OCI-M2 (cell line): Measurements from ENCODE around the gene ATG101.

Experiments used
- DNase-seq: peaks from one replicate; lab custom pipeline; 2025; ENCODE audit not compliant: unreplicated experiment; lab: John Stamatoyannopoulos, UW

The ATG101 gene, protein sequence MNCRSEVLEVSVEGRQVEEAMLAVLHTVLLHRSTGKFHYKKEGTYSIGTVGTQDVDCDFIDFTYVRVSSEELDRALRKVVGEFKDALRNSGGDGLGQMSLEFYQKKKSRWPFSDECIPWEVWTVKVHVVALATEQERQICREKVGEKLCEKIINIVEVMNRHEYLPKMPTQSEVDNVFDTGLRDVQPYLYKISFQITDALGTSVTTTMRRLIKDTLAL

DNA sequence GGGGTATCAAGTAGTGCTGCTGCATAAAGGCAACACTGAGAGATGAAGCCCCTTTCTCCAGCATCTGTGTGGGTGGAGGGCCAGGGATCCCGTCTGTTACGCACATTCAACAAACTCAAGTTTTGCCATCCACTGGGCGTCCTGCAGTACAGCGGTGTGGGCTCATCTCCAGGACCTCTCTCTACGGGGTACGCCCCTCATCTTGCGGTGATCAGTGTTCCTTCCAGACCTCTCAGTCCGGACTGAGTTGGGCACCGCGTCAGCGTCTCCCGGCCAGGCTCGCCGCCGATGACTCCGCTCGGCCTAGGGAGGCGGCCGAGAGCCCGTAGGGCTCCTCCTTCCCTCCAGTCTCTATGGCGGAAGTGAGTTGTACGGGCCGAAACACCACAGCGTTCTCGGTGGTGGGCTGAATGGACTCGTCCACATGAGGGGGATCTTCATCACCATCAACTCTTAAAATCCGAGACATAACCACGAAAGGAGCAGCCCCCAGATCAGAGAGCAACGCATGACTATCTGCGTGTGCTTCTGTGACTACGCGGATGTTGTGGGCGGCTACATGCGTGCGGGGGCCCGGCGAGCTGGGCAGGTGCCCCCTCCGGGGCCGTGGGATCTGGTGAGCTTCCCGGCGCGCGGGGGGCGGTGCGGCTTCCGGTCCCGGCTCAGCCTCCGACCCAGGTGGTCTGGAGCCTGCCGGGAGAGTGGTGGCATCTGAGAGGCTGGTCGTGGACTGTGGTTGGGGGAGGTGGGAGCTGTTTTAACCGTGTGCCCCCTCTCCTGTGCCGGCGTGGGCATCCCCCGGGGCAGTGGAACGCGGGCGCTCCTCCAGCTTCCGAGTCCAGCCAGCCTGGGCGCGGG is at the start of gene ATG101:
TSS of gene ATG101 (plus strand) at position 652 of the 858 bp plus-strand sequence. CDS start 3,673 bp downstream, outside the sequence.
- DNase-seq: peak; percentile 78

DNA sequence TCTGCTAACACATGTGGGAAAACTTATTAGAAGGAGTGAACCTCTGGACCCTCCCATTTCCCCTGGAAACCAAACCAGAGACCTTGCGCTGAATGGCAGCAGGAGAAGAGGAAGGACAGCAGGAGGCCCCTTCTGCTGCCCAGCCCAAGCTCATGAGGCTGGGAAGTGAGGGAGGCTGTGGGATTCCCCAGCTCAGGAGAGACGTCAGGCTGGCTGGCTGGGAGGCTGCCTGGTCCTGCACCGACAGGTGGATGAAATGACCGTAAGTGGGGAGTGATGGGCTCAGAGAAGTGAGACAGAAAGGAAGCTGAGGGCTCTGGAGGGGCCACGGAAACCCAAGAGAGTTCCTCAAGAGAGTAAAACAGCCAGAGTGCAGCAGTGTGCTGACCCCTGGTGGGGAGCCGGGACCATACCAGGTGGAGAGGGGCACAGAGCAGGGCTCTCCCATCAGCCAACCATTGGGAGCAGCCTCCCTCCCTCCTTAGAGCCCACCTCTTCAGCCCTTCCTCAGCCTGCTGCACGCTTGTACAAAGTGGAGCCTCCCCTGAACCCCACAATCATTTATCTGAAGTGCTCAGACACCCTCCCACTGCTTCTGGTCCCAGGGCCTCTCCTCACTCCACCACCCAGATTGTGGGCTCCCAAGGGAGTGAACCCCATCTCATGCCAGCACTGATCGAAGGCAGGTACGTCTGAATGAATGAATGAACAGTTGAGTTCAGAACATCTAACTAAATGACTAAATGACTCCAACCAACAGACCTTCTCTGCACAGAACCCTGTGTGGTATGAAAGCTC is 49.0 kb upstream of the ATG101 start:
- peak; percentile 25 for DNase-seq

DNA sequence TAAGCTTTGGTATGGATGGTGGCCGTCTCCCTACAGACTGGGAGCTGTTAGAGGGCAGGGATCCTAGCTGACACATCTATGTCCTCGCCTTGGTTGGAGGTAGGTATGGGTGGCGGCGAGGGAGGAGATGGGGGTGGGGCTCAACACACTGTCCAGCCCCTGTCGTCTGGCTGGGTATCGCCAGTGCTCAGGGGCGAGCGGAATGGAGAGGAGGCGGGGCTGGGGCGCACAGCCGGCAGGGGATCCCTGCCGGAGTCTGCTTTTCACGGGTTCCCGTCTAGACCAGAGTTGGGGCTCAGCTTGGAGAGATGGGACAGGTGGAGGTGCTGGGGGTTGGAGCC is 47.0 kb upstream of the ATG101 start:
- no peak for DNase-seq

DNA sequence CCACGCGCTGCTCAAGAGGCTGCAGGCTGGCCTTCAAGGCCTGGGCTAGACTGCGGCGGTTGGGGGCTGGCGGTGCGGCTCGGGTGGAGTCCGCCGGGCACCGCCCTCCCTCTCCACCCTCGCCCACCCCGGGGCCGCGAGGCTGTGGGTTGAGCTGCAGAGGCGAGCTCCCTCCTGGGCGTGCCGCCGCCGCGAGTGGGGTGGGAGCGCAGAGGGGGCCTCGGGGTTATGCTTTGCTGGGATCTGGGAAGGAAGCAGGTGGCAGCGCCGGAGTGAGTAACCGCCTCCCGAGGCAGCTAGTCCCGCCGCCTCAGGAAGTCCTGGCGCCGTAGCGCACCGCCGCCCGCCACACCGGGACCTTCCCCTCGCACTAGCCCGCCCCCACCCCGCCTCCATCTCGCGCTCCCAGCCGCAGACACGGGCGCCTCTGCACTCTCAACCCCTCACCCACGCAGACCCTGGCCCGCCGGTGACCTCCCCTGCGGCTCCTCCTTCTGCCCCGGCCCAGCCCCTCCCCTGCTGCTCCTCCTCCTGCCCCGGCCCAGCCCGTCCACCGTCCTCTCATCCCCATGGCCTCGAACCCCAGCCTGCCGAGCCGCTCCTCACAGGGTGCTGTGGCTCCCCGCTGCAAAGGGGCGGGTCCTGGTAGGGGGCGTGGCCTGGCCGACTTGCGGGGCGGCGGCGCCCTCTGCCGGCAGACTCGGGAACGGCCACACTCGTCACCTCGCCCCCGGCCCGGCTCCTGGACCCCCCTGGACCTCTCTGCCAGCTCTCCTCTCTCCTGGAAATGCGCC is 46.4 kb upstream of the ATG101 start:
- no peak for DNase-seq

DNA sequence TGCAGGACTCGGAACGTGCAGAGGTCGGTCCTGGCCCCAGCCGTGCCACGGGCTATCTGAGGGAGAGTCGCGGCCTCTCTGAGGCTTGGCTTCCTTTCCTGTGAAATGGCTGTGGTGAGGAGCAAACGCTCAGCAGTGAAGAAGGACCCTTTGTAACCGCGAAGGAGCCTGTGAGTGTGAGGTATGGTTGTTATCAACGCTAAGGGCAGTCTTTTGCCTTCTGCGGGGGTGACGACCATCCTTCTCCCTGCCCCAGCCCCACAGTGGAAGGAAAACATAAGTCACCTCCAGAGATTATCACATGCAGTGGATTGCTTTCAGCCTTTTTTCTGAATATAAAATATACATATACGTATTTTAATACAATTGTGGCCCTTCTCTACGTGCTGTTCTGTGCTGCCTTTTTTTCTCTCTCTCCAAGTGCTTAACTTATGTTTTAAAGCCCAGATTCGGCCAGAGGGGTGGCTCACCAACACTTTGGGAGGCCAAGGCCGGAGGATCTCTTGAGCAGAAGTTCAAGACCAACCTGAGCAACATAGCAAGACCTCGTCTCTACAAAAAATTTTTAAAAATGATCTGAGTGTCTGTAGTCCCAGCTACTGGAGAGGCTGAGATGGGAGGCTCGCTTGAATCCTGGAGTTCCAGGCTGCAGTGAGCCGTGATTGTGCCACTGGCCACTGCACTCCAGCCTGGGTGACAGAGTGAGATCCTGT is 45.6 kb upstream of the ATG101 start:
- no peak for DNase-seq

DNA sequence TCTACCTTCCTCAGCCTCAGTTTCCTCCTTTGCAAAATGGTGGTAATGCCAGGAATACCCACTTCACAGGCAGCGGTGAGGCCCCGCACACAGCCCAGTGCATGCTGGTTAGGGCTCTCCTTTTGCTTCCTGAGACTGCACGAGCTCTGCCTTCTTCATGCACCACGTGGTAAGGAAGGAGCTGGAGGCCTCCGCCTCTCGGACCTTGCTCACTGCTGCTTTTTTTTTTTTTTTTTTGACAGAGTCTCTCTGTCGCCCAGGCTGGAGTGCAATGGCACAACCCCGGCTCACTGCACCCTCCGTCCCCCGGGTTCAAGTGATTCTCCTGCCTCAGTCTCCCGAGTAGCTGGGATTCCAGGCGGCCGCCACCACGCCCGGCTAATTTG is 44.9 kb upstream of the ATG101 start:
- DNase-seq: no peak

DNA sequence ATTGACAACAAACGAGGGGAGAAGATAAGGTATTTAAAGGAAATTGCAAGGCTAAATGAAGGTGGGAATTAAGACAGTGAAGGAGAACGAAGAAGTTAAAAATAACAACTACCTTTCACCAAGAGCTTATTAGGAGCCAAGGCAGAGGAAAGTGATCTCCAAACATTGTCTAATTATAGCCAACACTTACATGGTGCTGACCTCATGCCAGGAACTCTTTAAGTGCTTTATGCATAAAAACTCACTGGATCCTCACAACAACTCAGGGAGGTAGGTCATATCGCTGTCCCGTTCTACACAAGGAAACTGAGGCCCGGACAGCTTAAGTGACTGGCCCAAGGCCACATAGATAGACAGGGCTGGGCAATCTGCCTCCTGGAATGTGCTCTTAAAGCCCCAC is 43.5 kb upstream of the ATG101 start:
- DNase-seq: no peak

DNA sequence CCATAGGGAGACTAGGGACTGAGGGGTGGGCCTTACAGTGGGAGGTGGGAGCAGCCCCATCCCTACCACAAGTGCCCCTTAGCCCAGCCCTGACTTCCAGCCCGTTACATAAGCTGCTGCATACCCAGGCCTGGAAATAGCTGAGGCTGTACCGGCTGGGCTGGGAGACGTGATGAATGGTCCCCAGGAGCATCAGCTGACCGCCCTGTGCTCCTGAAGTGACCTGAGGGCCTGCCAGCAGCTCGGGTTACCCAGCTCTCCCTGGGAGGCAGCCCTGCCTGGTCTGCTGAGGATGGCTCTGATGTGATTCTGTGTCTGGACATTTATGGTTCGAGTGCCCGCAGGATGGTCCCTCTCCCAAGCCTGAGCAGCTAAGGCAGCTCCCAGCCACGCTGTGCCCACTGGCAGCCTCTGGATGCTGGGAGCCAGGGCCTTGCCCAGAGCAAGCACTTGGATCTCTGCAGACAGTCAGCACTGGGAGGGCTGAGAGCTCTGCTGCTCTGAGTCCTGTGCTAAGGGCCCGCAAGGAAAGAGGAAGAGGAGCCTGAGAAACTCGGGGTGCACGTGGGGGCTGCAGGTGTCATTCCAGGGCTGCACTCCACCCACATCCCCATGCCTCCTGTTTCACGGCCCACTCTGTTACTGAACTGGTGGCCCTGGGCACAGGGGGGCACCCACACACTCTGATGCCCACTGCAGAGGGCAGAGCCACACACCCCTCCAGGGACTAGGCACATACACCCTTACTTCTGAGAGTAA is 42.5 kb upstream of the ATG101 start:
- no peak for DNase-seq

DNA sequence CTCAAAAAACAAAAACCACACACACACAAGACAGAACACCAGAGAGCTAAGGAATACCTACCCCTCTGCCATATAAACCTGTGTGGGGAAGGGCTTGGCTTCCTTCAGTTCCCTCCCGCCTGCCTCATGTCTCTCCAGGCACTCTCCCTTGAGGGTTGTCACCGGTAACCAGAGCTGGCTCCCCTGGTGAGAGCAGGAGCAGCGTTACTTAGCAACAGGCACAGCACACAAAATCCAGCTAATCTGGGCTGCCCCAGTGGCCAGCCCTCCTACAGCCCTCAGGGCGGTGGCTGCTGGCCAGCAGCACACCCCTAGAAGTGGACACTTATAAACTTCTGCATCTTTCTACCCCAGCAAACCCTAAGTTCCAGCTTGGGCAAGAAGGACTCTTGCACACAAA is 40.1 kb upstream of the ATG101 start:
- DNase-seq: no peak

DNA sequence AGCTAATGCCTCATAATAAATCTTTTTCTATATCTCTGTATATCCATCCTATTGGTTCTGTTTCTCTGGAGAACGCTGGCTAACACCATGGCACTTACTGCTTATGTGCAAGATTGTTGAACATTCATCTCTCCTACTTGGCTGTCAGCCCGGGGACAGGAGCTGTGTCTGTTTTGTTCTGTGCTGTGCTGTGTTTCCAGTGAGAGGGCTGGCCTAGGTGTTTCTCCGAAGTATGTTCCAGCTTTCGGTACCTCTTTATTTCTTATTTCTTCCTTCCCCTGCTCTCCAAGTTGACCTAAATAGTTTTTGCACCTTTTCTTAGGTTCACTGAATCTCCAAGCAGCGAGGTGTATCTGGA is 37.4 kb upstream of the ATG101 start:
- DNase-seq: no peak

DNA sequence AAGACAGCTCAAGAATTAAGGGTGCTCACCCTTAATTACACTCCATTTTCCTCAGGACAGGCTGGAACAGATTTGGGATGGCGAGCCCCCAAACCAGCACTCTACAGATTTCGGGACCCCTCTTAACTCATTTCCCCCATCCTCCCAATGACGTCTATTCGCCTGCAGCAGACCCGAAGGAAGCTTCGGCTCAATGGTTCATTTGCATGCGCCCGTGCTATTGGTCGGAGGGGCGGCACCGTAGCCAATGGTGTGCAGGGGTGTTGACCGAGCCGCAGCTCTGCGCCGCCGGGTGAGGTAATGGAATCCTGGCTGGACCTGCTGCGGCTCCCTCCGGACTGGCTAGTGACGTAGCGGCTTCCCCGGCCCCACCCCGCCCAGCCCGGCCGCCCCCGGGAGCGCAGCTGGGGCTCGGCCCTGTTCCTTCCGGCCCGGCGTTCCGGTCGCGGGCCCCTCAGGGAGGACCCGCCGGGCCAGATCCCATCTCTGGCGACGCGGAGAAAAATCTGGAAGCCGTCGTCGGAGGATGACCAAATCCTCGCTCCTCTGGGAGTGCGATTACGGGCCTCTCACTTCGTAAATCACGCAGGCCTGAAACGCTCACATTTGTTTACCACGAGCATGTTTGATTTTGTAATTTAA is 36.9 kb upstream of the ATG101 start:
- peak; percentile 27 for DNase-seq

DNA sequence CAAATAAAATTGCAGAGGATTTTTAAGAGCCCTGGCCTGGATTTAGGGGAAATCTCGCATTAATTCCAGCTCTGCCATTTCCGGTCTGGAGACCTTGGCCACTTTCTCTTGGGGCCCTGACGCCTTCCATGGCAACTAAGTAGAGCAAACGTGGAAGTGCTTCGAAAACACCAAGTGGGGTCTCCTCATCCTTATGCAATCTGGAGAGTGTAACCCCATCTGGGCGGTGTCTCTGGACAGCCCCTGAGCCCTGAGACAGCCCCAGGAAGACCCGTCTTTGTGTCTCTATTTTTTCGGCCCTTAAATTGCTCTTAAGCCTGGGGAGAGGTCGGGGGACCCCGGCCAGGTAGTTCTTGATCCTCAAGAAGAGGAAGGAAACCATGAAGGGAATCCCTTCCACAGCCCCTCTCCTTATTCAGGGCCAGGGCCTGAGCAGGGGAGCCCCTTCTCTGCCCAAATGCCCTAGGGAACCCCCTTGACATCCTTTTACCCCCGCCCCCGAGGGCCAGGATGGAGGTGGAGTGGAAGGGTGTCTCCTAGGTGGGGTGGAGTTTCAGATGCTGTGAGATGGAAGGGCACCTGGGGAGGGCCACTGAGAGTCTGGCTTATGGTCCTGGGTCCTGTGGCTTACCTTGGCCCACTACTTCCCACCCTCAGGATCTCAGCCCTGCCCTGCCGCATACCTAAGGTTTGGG is 36.2 kb upstream of the ATG101 start:
- DNase-seq: no peak

DNA sequence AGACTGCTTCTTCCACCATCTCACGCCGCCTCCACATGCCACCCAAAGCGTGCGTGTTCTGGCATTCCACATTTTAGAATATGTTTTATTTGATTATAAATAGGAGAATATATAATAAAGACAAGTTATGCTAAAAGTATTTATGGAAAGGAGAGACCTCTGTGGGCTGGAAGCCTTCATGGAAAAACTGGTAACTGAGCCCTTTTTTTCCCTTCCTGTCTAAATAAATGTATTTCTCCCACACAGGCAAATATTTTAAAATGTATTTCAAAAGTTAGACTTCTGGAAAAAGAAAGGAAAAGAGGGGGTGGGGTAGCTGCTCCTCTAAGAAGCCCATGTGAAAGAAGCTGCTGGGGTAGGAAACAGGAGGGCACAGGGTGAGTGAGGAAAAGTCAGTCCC is 34.6 kb upstream of the ATG101 start:
- no peak for DNase-seq

DNA sequence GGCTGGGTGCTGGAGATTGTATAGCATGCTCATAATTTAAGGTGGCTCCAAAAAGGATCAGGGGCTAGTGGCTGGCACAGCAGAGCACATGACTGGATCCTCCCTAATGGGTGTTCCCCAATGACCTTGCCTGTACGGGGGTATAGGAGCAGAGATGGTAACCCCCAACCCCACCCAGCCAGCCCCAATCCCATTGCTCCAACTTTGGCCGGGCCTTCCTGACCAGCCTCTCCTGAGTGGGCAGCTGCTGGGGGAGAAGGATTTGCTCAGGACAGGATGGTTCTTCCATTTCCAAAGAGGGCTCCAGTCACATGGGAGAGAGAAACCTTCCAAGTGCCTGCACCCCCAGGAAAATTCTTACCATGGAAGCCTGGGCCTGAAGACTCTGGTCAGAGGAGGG is 33.9 kb upstream of the ATG101 start:
- DNase-seq: no peak

DNA sequence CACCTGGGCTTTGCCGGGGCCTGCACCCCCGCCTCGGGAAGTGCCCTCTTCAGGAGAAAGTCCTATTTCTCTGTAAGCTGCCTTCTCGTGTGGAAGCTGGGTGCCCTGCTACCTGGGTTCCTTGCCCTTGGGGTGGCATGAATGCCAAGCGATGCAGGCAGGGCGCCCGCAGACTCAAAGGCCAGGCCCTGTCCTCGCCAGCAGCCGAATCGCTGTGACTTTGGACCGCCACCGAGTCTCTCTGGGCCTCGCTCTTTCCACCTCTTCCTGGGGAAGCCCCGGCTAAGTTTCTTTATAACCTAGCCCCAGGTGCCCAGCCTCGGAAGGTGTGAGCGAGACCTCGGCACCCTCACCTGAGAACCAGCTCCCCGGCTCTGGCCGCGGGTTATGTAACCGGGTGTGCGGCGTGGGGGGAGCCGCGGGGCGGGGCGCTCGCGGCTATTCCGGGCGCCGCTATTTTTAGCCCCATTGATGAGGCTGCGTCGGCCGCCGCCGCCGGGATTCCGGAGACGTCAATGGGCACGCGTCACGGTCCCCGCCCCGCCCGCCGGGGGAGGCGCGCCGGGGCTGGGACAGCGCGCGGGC is 33.1 kb upstream of the ATG101 start:
- DNase-seq: no peak

DNA sequence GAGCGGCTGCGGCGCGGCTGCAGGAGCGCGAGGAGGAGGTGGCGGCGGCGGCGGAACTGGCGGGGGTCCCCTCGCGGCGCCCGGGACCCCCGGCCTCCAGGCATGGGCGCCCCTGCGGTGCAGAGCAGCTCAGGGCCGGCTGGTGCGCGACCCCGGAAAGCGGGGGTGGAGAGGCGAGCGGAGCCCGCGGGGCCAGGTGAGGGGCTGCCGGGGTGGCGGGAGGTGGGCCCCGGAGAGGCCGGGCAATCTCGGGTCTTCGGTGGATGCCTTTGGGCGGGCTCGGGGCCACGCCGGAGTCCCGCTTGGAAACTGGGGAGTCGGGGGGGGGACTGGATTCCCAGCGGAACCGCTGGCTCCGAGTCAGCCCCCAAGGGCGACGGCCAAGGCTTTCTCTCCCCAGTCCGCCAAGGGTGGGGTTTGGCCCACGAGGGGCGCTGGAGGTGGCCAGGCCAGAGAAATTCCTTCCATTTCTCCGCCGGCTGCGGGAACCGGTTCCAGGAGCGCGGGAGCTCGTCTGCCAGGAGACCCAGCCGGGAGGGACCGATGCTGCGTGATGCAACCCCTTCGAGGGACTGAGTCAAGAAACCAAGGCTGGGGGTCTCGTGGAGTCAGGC is 32.4 kb upstream of the ATG101 start:
- no peak for DNase-seq

DNA sequence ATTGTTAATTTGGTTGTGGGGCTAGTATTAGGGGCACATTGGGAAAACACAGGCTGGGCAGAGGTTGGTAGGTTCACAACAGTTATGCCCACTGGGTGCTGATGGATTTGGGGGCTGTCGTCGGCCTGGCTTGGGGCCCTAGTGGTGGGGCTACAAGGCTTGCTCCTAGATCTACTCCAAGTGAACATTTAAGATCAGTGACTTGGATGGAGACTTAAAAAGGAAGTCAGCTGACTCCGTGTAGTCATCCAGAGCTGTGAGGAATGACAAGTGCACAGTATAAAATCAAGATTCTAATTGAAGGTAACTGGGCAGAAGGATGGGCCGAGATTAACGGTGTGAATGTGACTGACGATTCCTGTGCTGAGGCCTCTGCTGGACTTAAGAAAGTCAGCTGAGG is 31.3 kb upstream of the ATG101 start:
- no peak for DNase-seq

DNA sequence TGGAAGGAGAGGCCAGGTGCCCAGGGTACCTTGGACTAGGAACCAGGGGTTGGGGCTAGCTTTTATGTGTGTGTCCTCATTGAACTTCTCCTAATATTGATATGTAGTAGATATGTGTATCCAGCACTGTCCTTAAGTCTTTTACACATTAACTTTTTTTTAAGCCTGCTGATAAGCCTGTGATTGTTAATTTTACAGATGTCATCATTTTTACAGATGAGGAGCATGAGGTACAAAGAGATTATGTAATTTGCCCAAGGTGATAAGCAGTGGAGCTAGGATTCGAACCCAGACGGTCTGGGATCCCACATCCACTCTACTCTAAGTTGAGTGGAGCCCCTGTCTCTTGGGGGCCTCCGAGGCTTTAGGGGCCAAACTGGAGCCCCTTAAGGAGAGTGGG is 28.7 kb upstream of the ATG101 start:
- DNase-seq: no peak
